RWPE1 (cell line): ENCODE results near the gene RALGAPB.
"Not testable (repeated sequence)": the region's sequence is repeated elsewhere in the genome, so short reads cannot be mapped to it uniquely, and the experiment has no call there.

Source experiments
- CTCF ChIA-PET: fragments of 350-600 bp; sonication (Branson Sonifier 250); formaldehyde crosslinking; extraction: SDS; loops from one replicate; lab custom pipeline; 2021; lab: Yijun Ruan, JAX
- POLR2A ChIA-PET: fragments of 400-600 bp; formaldehyde crosslinking; extraction: SDS; loops from one replicate; lab custom pipeline; 2020; ENCODE audit warnings: antibody characterized with exemption; ENCODE audit not compliant: low non-redundant PET; lab: Yijun Ruan, JAX
- DNase-seq: peaks from one replicate; pipeline ENCODE4 v3.0.0; 2012; ENCODE audit warnings: low spot score
- H3K27ac ChIP-seq: fragments of 450-650 bp; 2 replicates; pipeline ENCODE4 v1.5.1; 2017
- CTCF ChIP-seq: fragments of 450-650 bp; conservative IDR thresholded peaks from 2 replicates; pipeline ENCODE4 v1.5.1; 2017; ENCODE audit warnings: low read depth, mild to moderate bottlenecking

The RALGAPB gene

GRCh38 chr20:38434770-38435554, 37.7 kb upstream of the RALGAPB start, which contains the start of gene SNHG17:
Gene SNHG17 (minus strand): TSS chr20:38435328.
- peak within 1 kb of the TSS; percentile 81 for H3K27ac ChIP-seq
- POLR2A ChIA-PET, result interaction anchor here (0.6 to 2.0 kb wide), 9 partner anchors 11 to 1332 kb away, joined by 3 to 23 read pairs (median 4); partner anchors contain the start of gene RALGAPB
- peak; percentile 82 for DNase-seq
- CTCF ChIA-PET, result interaction anchor here (0.5 to 2.9 kb wide), 16 partner anchors 9 to 365 kb away, joined by 3 to 40 read pairs (median 5); partner anchors contain the start of gene RALGAPB
- peak; percentile 100 for TF ChIP-seq CTCF

- TF ChIP-seq CTCF, result peak; percentile 72; the same call in 1 of the 2 replicates
- DNase-seq, result no peak
- ChIA-PET CTCF (interaction anchor here (0.6 to 2.9 kb wide), 10 partner anchors 9 to 64 kb away, joined by 3 to 40 read pairs (median 6); partner anchors contain the start of gene RALGAPB), POLR2A (interaction anchor here (0.6 to 2.0 kb wide), 8 partner anchors 11 to 1333 kb away, joined by 3 to 23 read pairs (median 4); partner anchors contain the start of gene RALGAPB)
- peak overlapping the region; percentile 81 for H3K27ac ChIP-seq
Measured at GRCh38 chr20:38435555-38435939, 37.1 kb upstream of the RALGAPB start.

- no peak for DNase-seq
- H3K27ac ChIP-seq, result no peak overlapping the region
- ChIA-PET POLR2A (no interaction called here), CTCF (interaction anchor here (0.5 to 1.9 kb wide), 2 partner anchors 9 to 92 kb away, joined by 5 to 12 read pairs; no protein-coding TSS in a partner anchor)
- TF ChIP-seq CTCF, result no peak
Measured at GRCh38 chr20:38437796-38438195, 34.8 kb upstream of the RALGAPB start.

- H3K27ac ChIP-seq, CTCF ChIA-PET: not testable (repeated sequence)
Measured at GRCh38 chr20:38441110-38441509, 31.5 kb upstream of the RALGAPB start.

GRCh38 chr20:38441916-38442315, 30.7 kb upstream of the RALGAPB start:
- POLR2A ChIA-PET, result no interaction called here
- no peak for TF ChIP-seq CTCF
- H3K27ac ChIP-seq, result no peak overlapping the region
- no peak for DNase-seq
- CTCF ChIA-PET, result no interaction called here

More at GRCh38 chr20:38441110-38441509, 31.5 kb upstream of the RALGAPB start:
- POLR2A ChIA-PET, result interaction anchor here (0.7 kb wide), 1 partner anchor 15 kb away, joined by 7 read pairs; no protein-coding TSS in a partner anchor
- not testable (repeated sequence) for DNase-seq

- no peak overlapping the region for H3K27ac ChIP-seq
- DNase-seq, result no peak
- no peak for TF ChIP-seq CTCF
- POLR2A ChIA-PET, result interaction anchor here (2.1 kb wide), 1 partner anchor 11 kb away, joined by 23 read pairs; the partner anchor contains the start of gene SNHG17
- CTCF ChIA-PET, result interaction anchor here (0.6 to 2.8 kb wide), 4 partner anchors 11 to 555 kb away, joined by 3 to 40 read pairs (median 12); partner anchors contain the start of genes RALGAPB and SNHG17
Measured at GRCh38 chr20:38445381-38445796, 27.3 kb upstream of the RALGAPB start.
